ENCODE data around the gene IER5L. TPM values are rescaled to one million over a fixed set of nuclear protein-coding genes. Genes with fewer than 3 reads are reported as not detected.

IER5L gene
- total and polyA plus RNA-seq, 9 of the 15 experiments (the other 6 are each of a cell fraction or from before 2014, with no cell fraction given) = 0.14 to 11.9 (median 0.52) TPM

DNA sequence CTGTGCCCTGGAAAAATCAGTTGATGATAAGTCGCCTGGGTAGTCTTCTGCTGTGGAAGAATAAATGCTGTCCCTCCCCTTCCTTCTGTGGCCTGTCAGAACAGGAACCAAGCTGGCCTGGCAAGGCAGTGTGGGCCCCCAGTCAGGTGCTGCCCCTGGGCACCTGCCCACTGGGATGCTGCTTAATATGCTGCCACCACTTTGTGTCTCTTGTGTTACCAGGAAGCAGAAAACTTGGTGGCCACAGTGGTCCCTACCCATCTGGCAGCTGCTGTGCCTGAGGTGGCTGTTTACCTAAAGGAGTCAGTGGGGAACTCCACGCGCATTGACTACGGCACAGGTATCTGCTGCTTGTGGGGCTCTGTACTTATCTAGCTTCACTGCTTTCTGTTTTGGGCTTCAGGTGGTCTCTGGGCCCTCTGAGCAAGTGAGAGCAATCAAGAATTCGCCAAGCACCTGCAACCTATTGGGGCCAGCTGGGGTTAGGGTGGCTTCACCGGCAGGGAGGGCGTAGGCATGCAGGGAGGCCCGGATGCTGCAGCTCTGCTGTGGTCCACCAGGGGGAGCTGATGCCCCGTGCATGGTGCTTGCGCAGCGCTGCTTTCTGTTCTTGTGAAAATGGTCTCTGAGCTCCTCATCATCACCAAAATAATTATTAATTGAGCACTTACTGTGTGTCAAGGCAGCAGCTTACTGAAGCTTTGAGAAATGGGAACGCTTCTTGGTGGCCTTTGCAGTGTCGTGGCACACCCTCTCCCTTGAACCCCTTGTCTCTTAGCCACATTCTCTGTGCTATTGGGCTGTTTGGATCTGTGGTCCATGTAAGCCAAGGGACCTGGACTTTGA lies 46.5 kb downstream of the IER5L start (continued):
- TF ChIP-seq CLOCK (CRISPR knock-in tag; IDR thresholded peaks at IDR 0.05; ENCODE audit: borderline replicate concordance) = no peak
- TF ChIP-seq MCM2 (IDR thresholded peaks at IDR 0.05; ENCODE audit: low read depth) = no peak
- TF ChIP-seq, protein P1, sequence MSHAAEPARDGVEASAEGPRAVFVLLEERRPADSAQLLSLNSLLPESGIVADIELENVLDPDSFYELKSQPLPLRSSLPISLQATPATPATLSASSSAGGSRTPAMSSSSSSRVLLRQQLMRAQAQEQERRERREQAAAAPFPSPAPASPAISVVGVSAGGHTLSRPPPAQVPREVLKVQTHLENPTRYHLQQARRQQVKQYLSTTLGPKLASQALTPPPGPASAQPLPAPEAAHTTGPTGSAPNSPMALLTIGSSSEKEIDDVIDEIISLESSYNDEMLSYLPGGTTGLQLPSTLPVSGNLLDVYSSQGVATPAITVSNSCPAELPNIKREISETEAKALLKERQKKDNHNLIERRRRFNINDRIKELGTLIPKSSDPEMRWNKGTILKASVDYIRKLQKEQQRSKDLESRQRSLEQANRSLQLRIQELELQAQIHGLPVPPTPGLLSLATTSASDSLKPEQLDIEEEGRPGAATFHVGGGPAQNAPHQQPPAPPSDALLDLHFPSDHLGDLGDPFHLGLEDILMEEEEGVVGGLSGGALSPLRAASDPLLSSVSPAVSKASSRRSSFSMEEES (CRISPR knock-in tag; IDR thresholded peaks at IDR 0.05) = no peak
- no peak for TF ChIP-seq ZC3H4 (CRISPR knock-in tag; IDR thresholded peaks at IDR 0.05; ENCODE audit: borderline replicate concordance)
- TF ChIP-seq SRSF9 (IDR thresholded peaks at IDR 0.05; ENCODE audit: borderline replicate concordance, low read depth, low read length) = no peak
- TF ChIP-seq RBBP5 (IDR thresholded peaks at IDR 0.05; ENCODE audit: borderline replicate concordance, insufficient read depth, low read length, poor library complexity, severe bottlenecking) = no peak
- no peak for TF ChIP-seq ZFX (CRISPR knock-in tag; IDR thresholded peaks at IDR 0.05)
- peak; percentile 52 for TF ChIP-seq MYC (IDR thresholded peaks at IDR 0.05; ENCODE audit: low read depth, low read length)
- no peak for TF ChIP-seq MYC (CRISPR knock-in tag; IDR thresholded peaks at IDR 0.05; ENCODE audit: borderline replicate concordance, low read depth)
- no peak for TF ChIP-seq PRPF4 (IDR thresholded peaks at IDR 0.05; ENCODE audit: insufficient read depth, low read depth, low read length, poor library complexity, severe bottlenecking)
- TF ChIP-seq ZNF655 (CRISPR knock-in tag; IDR thresholded peaks at IDR 0.05) = no peak
- no peak for TF ChIP-seq GATAD2A (IDR thresholded peaks at IDR 0.05)
- no peak for TF ChIP-seq CREBBP (IDR thresholded peaks at IDR 0.05; ENCODE audit: low read depth, low read length)
- no peak for TF ChIP-seq KDM4B (IDR thresholded peaks at IDR 0.05; ENCODE audit: borderline replicate concordance in 2 of 2, low read depth in 1 of 2)

Measured in K562 (cell line).